IPS-15b (cell line): Measurements from ENCODE around the gene EMX1.

Experiments
- H3K27me3 ChIP-seq: one replicate; pipeline ENCODE4 v1.6.1; 2013; ENCODE audit warnings: low read length; ENCODE audit not compliant: control insufficient read depth, insufficient read depth
- H3K36me3 ChIP-seq: one replicate; pipeline ENCODE4 v1.6.1; 2013; ENCODE audit warnings: low read length; ENCODE audit not compliant: control insufficient read depth, insufficient read depth
- H3K4me1 ChIP-seq: one replicate; pipeline ENCODE4 v1.6.1; 2013; ENCODE audit warnings: mild to moderate bottlenecking, low read length; ENCODE audit not compliant: control insufficient read depth, insufficient read depth
- H3K4me3 ChIP-seq: one replicate; pipeline ENCODE4 v1.5.1; 2013; ENCODE audit warnings: low read depth, low read length
- H3K9ac ChIP-seq: one replicate; pipeline ENCODE4 v1.6.1; 2013; ENCODE audit warnings: low read depth, mild to moderate bottlenecking, low read length
- H3K9me3 ChIP-seq: one replicate; pipeline ENCODE4 v1.6.1; 2013; ENCODE audit warnings: mild to moderate bottlenecking, low read length; ENCODE audit not compliant: control insufficient read depth, insufficient read depth

EMX1 gene

GRCh38 chr2:72908741-72909140 lies 8.6 kb upstream of the EMX1 start:
- H3K27me3 ChIP-seq = peaks cover 58% of the 10 kb centered on the region
- no peak overlapping the region for H3K9ac ChIP-seq
- no peak overlapping the region for H3K4me3 ChIP-seq
- H3K4me1 ChIP-seq = no peaks in the 10 kb centered on the region
- no peaks in the 10 kb centered on the region for H3K36me3 ChIP-seq
- no peaks in the 10 kb centered on the region for H3K9me3 ChIP-seq

DNA sequence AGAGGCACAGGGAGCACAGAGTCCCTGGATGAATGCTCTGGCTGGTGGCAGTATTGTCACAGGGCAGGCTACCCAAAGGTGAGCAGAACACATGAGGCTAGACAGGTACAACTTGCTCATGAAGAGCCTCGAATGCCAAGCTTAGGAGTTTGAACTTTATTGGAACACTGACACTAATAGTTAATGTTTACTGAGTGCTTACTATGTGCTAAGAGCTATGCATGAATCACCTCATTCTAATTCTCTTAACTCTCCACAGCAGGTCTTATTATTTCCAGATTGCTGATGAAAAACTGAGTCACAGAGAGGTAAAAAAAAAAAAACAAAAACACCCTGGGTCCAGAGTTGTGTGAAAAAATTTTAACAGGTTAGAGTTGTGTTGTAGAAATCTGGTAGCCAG lies 6.1 kb upstream of the EMX1 start:
- Histone ChIP-seq H3K4me3 (no peak overlapping the region), H3K36me3 (no peaks in the 10 kb centered on the region), H3K27me3 (peaks cover 79% of the 10 kb centered on the region), H3K4me1 (peaks cover 7% of the 10 kb centered on the region), H3K9ac (no peak overlapping the region), H3K9me3 (no peaks in the 10 kb centered on the region)

GRCh38 chr2:72913486-72914205 lies 3.7 kb upstream of the EMX1 start:
- Histone ChIP-seq H3K4me3 (peak overlapping the region; percentile 9), H3K36me3 (no peaks in the 10 kb centered on the region), H3K9ac (no peak overlapping the region), H3K27me3 (peaks cover 90% of the 10 kb centered on the region), H3K4me1 (peaks cover 7% of the 10 kb centered on the region), H3K9me3 (no peaks in the 10 kb centered on the region)

DNA sequence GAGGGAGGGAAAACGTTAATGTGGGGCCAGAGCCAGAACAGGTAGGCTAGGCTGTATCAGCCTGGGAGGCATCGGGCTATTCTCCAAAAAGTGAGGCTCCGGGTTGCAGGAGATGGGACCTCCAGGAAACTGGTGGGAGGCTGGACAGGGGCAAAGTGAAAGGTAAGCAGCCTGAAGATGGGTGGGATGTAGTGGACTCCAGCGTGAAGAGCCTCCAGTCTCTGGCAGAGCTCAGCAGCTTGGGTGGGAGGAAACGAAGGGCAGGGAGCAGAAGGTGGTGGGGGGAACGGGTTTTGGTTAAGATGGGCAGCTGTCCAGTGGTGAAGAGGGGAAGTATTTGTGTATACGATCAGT lies 3.1 kb upstream of the EMX1 start:
- H3K36me3 ChIP-seq = no peaks in the 10 kb centered on the region
- H3K27me3 ChIP-seq = peaks cover 92% of the 10 kb centered on the region
- H3K9me3 ChIP-seq = no peaks in the 10 kb centered on the region
- no peak overlapping the region for H3K4me3 ChIP-seq
- H3K4me1 ChIP-seq = peaks cover 9% of the 10 kb centered on the region
- no peak overlapping the region for H3K9ac ChIP-seq

DNA sequence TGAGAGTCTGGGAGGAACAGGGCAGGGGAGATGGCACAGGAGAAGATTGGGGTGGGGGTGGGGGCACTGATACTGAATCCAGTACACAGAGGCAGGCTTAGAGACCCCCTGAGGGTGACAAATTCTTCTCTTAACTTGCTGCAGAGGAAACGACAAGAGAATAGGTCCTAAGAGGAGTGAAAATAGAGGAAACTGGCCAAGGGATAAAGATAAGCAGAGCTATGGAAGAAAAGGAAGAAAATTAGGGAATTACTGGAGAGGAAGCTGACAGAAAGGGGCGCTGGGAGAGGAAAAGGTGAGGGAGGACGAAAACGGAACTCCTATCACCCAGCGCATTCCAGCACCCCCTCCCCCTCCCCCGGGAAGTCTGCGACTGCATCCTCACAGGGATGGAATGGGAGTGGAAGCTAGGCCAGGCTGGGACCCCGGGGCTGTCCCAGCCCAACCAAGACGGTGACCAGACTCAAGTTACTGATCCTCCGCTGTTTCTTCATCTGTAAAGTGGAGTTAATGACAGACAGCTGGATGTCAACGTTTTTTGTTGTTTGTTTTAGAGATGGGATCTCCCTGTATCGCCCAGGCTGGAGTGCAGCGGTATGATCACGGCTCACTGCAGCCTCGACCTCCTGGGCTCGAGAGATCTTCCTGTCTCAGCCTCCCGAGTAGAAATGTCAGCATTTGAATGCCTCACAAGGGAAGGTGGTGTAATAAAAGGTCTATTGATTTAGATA lies 2.6 kb upstream of the EMX1 start:
- H3K9ac ChIP-seq = no peak overlapping the region
- no peaks in the 10 kb centered on the region for H3K9me3 ChIP-seq
- H3K4me3 ChIP-seq = peak overlapping the region; percentile 46
- H3K36me3 ChIP-seq = no peaks in the 10 kb centered on the region
- peaks cover 92% of the 10 kb centered on the region for H3K27me3 ChIP-seq
- H3K4me1 ChIP-seq = peaks cover 9% of the 10 kb centered on the region

DNA sequence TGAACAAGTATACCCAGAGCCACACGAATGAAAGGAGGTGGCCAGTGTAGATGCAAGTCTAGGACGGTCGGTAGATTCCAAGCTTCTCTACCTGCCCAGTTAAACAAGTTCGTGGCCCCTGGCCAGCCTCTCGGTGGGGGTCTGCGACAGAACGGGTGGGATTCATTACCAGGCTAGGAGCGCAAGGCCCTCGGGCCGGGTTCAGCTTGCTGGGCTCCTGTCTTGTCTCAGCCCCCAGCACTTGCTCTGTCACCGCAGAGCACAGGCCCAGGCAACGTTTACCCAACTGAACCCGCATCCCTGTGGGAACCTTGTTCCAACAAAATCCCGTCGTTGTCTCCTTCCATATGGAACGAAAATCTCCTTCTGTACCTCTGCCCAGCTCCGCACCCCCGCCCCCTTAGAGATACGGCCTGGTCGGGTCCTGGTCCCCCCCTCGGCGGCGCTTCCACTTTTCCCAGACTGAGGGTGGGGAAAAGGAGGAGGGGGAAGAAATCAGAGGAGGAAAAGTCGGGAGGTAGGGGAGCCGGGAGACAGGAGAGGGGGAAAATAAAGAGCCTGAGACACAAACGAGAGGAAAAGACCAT lies 1.9 kb upstream of the EMX1 start:
- Histone ChIP-seq H3K9ac (no peak overlapping the region), H3K9me3 (no peaks in the 10 kb centered on the region), H3K27me3 (peaks cover 92% of the 10 kb centered on the region), H3K4me1 (peaks cover 9% of the 10 kb centered on the region), H3K4me3 (peak overlapping the region; percentile 46), H3K36me3 (no peaks in the 10 kb centered on the region)

GRCh38 chr2:72915907-72916742 lies 1.2 kb upstream of the EMX1 start:
- Histone ChIP-seq H3K9ac (no peak overlapping the region), H3K4me3 (peak overlapping the region; percentile 75), H3K27me3 (peaks cover 92% of the 10 kb centered on the region), H3K4me1 (peaks cover 9% of the 10 kb centered on the region), H3K9me3 (no peaks in the 10 kb centered on the region), H3K36me3 (no peaks in the 10 kb centered on the region)

GRCh38 chr2:72916743-72917137 lies 579 bp upstream of the EMX1 start:
- H3K9me3 ChIP-seq = no peaks in the 10 kb centered on the region
- peaks cover 92% of the 10 kb centered on the region for H3K27me3 ChIP-seq
- H3K4me3 ChIP-seq = peak overlapping the region; percentile 75
- H3K9ac ChIP-seq = no peak overlapping the region
- H3K4me1 ChIP-seq = peaks cover 9% of the 10 kb centered on the region
- H3K36me3 ChIP-seq = no peaks in the 10 kb centered on the region

DNA sequence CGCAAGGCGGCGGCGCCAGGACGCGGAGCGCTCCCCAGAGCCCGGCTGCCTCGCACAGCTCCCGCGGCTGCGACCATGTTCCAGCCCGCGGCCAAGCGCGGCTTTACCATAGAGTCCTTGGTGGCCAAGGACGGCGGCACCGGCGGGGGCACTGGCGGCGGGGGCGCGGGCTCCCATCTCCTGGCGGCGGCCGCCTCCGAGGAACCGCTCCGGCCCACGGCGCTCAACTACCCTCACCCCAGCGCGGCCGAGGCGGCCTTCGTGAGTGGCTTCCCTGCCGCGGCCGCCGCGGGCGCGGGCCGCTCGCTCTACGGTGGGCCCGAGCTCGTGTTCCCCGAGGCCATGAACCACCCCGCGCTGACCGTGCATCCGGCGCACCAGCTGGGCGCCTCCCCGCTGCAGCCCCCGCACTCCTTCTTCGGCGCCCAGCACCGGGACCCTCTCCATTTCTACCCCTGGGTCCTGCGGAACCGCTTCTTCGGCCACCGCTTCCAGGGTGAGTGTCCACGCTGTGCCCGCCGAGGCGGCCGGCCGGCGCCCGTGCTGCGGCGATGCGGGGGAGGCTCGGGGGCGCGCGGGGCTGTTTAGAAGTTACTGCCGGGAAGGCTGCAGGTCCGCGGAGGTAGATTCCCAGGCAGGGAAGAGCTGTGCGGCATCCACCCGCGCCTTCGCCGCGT lies 696 bp downstream of the EMX1 start:
- H3K9ac ChIP-seq = no peak overlapping the region
- peak overlapping the region; percentile 49 for H3K4me3 ChIP-seq
- H3K4me1 ChIP-seq = peaks cover 9% of the 10 kb centered on the region
- H3K36me3 ChIP-seq = no peaks in the 10 kb centered on the region
- peaks cover 92% of the 10 kb centered on the region for H3K27me3 ChIP-seq
- H3K9me3 ChIP-seq = no peaks in the 10 kb centered on the region

DNA sequence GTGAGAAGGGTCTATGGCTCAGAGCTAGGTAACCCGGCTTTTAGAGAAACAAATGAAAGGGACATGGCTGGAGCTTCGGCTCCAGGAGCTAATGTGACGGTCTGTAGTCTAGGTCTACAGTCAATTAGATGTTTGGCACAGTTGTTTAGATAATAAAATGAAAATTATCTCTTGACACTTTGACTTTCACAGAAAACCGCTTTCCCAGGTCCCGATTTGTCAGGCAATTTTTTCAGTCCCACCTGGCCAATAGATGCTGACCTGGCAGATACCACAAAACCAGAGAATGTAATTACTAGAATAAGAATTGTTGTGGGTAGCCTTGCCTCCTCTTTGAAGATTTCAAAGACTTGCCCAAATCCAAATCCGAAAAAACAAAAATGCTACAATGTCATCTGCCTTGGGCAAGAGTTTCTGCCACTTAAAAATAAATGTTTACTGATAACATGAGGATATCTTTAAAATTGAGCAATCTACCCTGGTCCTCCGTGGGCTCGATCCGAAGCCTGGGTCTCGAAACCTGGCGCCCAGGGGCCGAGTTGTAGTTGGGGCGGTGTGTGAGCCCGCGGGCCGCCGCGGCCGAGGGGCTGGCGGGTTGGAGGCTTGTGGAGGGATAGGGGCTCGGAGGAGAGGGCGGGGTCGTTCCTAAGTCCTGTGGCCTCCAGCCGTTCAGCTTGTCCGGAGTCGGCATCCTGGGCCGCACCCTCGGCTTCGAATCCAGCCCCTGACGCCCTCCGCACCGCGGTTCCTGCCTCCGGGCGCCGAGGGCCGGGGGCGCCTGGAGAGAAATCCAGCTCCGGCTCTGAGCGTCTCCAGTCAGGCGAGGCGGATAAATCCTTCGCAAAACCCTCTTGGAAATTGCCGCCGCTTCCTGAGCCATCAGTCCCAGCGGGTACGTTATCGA lies 2.3 kb downstream of the EMX1 start:
- peaks cover 92% of the 10 kb centered on the region for H3K27me3 ChIP-seq
- H3K9ac ChIP-seq = no peak overlapping the region
- H3K36me3 ChIP-seq = no peaks in the 10 kb centered on the region
- peaks cover 8% of the 10 kb centered on the region for H3K4me1 ChIP-seq
- no peaks in the 10 kb centered on the region for H3K9me3 ChIP-seq
- peak overlapping the region; percentile 22 for H3K4me3 ChIP-seq
